ENCODE data around the gene MAGI1. TPM values are rescaled to one million over a fixed set of nuclear protein-coding genes. Genes with fewer than 3 reads are reported as not detected.

MAGI1 gene
- polyA plus RNA-seq, 5 donors: 17.5 to 29.3 (median 27.6) TPM

DNA sequence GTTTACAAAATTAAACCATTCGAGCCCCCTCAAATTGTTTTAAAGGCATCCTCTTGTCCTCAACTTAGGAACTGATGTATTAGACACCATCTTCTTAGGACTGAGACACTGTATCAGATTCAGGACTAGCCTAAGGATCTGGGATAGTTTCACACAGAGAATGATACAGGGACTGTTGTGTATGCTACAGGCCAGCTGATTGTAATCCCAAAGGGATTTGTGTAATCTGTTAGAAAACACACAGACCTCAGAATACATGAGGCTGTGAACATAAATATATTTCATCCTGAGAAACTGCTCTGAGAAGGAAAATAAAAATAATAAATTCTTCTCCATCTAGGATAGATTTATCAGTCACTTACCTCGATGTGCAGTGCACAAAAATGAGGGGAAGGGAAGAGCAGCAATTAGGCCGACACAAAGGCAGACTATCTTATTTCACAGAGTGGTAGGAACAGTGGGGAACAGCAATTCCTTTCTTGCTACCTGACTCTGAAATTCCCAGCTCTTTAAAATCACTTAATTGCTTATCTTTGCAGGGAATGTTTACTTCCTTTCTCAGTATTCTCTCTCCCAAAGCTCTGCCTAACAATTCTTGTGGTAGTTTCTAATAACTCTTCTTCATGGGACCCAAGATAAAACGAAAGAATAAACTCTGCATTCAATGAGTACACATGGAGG lies 322.5 kb downstream of the MAGI1 start:
- no peak for DNase-seq

- no peak for DNase-seq
Observed at GRCh38 chr3:65714134-65714533, 324.6 kb downstream of the MAGI1 start.

DNA sequence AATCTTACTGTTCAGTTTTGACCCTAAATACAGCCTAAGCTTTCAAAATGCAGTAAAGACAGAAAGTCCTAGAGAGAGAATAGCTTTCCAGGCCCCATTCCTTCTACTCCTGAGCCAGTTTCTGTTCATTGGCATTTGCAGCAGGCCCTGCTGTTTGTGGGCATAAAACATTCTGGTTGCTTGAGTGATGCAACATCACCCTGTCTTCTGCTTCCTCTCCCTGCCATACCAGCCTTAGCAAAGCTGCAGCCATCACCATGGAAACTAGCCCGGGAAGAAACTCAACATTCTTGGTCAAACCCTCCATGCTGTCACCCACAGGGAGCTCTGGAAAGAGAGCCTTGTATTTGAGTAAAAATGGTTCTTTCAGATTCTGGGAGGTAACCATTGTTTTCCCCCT lies 325.7 kb downstream of the MAGI1 start:
- DNase-seq: no peak

DNA sequence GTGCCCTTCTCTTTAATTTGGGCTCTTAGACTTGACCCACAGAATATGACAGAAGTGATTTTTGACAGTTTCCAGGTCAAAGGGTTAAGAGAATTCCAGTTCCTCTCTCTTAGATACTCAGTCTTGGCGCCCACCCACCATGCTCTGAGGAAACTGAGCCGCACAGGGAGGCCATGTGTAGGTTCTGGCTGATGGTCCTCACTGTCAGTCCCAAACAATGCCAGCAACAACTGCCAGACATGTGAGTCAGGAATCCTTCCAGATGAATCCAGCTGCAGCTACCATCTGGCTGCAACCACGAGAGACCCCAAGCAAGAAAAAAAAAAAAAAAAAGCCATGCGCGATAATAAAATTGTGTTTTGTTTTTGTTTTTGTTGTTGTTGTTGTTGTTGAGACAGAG lies 326.6 kb downstream of the MAGI1 start:
- no peak for DNase-seq

DNA sequence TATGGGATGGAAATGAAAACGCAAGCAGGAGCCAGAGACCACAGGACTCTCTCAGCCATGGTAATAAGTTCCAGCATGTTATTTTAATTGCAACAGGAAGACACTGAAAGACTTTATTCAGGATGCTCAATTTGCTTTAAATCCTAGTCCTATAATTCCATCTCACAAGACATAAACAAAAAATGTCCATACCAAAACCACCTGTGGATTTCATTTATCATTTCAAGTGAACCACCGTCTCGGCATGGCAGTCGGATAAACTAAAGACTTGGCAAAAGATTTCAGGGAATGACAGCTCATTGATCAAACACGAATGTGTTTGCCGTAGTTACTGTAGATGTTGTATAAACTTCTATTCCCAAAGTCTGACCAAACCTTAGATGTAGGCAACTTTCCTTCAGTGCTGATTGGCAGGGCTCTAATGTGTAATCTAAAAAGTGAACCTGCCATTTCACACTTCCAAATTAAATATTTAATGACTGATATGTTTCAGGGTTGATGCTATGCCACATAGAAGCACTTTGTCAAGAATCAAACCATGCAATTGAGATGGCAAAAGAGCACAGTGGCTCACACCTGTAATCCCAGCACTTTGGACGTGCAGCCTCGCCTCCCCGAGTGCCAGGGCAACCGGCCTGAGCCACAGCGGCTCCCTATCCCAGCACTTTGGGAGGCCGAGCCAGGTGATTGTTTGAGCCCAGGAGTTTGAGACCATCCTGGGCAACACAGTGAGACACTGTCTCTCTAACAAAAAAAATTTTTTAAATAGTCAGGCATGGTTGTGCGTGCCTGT lies 331.7 kb downstream of the MAGI1 start:
- DNase-seq: no peak

DNA sequence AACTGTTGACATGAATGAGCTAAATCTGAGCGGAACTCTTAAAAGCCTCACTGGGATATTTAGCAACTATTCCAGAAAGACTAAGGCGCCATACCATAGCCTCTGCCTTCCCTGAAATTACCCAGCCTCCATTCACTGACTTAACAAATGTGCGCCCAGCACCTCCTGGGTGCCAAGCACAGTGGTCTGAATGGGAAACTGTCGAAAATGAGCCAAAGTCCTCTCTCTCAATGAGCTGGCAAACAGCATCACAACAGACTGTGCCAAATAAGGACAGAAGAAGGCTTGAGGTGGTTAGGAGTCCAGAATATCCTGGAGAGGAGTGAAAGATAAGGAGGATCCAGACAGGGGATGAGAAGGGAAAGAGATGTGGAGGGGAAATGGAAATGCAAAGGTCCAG lies 332.4 kb downstream of the MAGI1 start:
- no peak for DNase-seq

GRCh38 chr3:65703820-65704219 lies 334.9 kb downstream of the MAGI1 start:
- DNase-seq: no peak

DNA sequence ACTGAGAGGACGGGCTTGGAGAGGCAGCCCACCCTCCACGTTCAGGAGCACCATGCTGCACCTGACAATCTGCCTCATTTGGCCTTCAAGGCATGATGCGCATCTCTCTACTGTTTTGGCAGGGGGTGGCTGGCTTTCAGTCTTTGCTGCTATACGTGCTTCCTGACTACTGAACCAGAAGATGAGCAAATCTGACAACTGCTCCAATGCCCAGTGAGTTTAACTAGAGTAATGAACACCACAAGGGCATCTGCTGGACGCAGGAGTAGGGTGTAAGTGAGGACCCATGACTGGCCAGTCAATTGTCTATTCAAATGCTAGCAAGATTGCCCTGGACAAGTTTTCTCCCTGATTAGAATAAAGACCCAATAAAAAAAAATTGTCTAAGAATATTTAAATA lies 335.7 kb downstream of the MAGI1 start:
- no peak for DNase-seq

GRCh38 chr3:65702202-65702601 lies 336.5 kb downstream of the MAGI1 start:
- DNase-seq: no peak

- DNase-seq: no peak
Observed at GRCh38 chr3:65701516-65701915, 337.2 kb downstream of the MAGI1 start.

- no peak for DNase-seq
Observed at GRCh38 chr3:65689436-65689835, 349.3 kb downstream of the MAGI1 start.

GRCh38 chr3:65687741-65688140 lies 351.0 kb downstream of the MAGI1 start:
- no peak for DNase-seq

DNA sequence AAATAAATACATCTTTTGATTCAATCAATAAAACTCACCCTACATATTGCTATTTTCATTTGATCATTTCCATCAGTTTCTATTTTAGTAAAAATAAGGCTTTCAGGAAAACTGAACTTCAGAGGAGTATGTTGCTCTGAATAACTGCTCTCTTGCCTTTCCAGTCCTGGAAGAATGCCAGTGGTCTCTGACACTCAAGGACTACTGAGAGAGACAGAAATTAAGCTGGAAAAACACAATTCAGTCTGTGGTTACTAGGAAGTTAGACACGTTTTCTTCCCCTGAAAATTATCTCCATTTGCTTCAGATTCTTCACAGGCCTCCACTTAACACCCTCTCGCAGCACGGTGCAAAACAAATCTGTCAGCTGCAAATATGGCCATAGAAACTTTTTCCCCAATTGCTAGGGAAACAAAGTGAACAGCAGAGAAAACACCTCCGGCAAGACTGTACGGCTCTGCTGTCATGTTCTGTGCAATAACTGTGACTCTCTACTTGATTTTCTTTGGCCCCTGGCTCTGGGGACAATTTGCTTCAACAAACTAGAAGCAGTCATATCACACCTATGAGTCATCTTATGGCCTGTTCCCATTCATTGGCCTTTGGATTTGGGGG lies 353.0 kb downstream of the MAGI1 start:
- peak; percentile 60 to 67 for DNase-seq

DNA sequence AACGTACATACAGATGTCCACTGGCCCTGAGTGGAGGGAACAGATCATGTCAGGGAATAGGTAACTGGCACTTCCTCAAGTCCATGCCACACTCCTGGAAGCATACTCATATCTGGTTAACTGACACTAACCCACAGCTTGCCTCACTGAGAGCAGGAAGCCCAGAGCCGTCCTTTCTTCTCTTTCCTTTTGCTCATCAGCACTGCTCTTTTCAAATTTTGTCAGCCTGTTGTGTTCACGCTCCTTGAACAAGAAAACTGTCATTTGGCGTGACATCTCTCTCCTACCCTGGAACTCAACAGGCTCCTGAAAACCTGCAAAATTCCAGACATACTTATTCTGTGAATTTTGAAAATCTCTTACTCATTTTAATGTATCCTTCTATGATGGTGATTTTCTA lies 360.2 kb downstream of the MAGI1 start:
- DNase-seq: no peak

DNA sequence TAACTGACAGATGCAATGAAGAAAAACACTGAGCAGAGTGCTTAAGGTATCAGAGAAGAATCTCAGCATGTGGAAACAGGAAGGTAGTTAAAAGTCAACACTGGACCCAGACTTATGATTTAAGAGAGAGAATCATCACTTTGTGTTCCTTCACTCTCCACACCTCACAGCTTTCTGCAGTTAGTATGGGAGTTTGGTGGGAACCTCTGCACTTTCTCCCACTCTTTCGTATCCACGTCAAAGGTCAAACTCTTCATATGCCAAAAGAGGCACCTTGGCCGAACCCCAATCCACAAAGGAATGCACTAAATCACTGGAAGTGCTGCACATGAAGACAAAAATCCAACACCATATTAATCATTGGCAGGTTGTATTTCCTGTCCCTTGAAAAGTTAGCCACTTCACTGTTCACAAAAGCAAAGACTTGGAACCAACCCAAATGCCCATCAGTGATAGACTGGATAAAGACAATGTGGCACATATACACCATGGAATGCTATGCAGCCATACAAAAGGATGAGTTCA lies 361.2 kb downstream of the MAGI1 start:
- no peak for DNase-seq

DNA sequence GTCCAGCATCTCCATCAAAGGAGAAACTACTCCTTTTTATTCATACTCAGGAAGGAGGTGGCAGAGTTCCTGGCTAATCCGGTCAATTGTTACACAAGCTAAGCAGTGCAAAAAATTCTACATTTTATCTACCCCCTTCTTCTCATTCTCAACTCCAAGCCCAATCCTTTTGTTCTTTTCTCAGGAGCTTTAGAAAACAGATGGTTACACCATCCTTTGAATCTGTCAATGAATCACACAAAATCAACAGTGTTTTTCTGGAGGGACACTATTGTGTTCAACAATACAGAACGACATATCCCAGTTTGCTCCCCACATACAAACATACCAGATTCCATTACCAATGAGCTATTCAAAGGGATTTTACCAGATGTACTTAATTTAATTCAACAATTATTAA lies 362.1 kb downstream of the MAGI1 start:
- DNase-seq: no peak

- no peak for DNase-seq
Observed at GRCh38 chr3:65675011-65675410, 363.7 kb downstream of the MAGI1 start.

DNA sequence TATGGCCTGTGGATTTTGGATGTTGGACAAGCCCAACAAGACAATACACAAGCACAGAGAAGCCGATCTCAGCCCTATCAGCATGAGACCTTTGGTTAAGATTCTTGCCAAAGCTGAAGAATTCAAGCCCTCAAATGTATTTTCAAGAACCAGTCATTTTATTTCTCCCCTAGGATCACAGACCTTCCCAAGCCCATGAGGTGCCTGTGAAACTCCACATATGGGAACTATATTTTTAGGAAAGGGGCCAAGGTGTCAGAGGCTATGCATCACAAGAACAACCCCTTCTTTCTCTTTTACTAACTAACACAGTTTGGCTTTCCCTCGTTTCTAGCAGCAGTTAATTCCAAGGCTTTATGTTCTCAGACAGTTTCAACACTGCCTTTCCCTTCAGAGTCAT lies 364.5 kb downstream of the MAGI1 start:
- DNase-seq: peak; percentile 75 to 77

GRCh38 chr3:65672871-65673815 lies 365.6 kb downstream of the MAGI1 start:
- no peak for DNase-seq

- no peak for DNase-seq
Observed at GRCh38 chr3:65672061-65672460, 366.7 kb downstream of the MAGI1 start.

GRCh38 chr3:65671004-65671403 lies 367.7 kb downstream of the MAGI1 start:
- no peak for DNase-seq

Measured in right lung (tissue), 5 donors.